SKM-1 treated with dmso at 0.1 percent for 144 hours (cell line): ENCODE data around the gene LYST.
A peak's percentile ranks its signal among the peaks of the same experiment; 100 is the strongest.

Experiments used
- DNase-seq: peaks from one replicate; lab custom pipeline; 2025; ENCODE audit not compliant: unreplicated experiment; lab: John Stamatoyannopoulos, UW

LYST gene

GRCh38 chr1:235766794-235767285 lies 99.9 kb downstream of the LYST start:
- DNase-seq: no peak

GRCh38 chr1:235763962-235764361 lies 102.7 kb downstream of the LYST start:
- DNase-seq: no peak

- DNase-seq: no peak
Observed at GRCh38 chr1:235759336-235759735, 107.4 kb downstream of the LYST start.

- DNase-seq: no peak
Observed at GRCh38 chr1:235758931-235759330, 107.8 kb downstream of the LYST start.

- DNase-seq: no peak
Observed at GRCh38 chr1:235757587-235758096, 109.1 kb downstream of the LYST start.

- DNase-seq: peak; percentile 22
Observed at GRCh38 chr1:235754186-235754585, 112.5 kb downstream of the LYST start.

- DNase-seq: no peak
Observed at GRCh38 chr1:235749755-235750300, 116.9 kb downstream of the LYST start.

- DNase-seq: no peak
Observed at GRCh38 chr1:235748747-235749146, 118.0 kb downstream of the LYST start.

- no peak for DNase-seq
Observed at GRCh38 chr1:235746245-235746644, 120.5 kb downstream of the LYST start.

GRCh38 chr1:235745503-235746136 lies 121.1 kb downstream of the LYST start:
- no peak for DNase-seq

GRCh38 chr1:235742914-235743599 lies 123.6 kb downstream of the LYST start:
- DNase-seq: no peak

GRCh38 chr1:235741294-235741693 lies 125.4 kb downstream of the LYST start:
- no peak for DNase-seq

GRCh38 chr1:235739631-235740030 lies 127.1 kb downstream of the LYST start:
- no peak for DNase-seq

- no peak for DNase-seq
Observed at GRCh38 chr1:235739124-235739523, 127.6 kb downstream of the LYST start.

- DNase-seq: no peak
Observed at GRCh38 chr1:235737751-235738150, 129.0 kb downstream of the LYST start.

- DNase-seq: no peak
Observed at GRCh38 chr1:235736263-235736662, 130.4 kb downstream of the LYST start.

GRCh38 chr1:235735621-235736020 lies 131.1 kb downstream of the LYST start:
- no peak for DNase-seq

- no peak for DNase-seq
Observed at GRCh38 chr1:235734335-235734734, 132.4 kb downstream of the LYST start.

GRCh38 chr1:235730007-235730406 lies 136.7 kb downstream of the LYST start:
- DNase-seq: no peak

GRCh38 chr1:235726557-235726956 lies 140.1 kb downstream of the LYST start:
- DNase-seq: no peak

- DNase-seq: no peak
Observed at GRCh38 chr1:235725434-235725833, 141.3 kb downstream of the LYST start.

- DNase-seq: no peak
Observed at GRCh38 chr1:235724730-235725129, 142.0 kb downstream of the LYST start.
